Measurements from ENCODE around the gene COPB1. TPM values are rescaled to one million over a fixed set of nuclear protein-coding genes. Genes with fewer than 3 reads are reported as not detected.

COPB1 gene
- total RNA-seq, 3 donors from 2014 or later, result 95.2 to 139 (median 115) TPM

DNA sequence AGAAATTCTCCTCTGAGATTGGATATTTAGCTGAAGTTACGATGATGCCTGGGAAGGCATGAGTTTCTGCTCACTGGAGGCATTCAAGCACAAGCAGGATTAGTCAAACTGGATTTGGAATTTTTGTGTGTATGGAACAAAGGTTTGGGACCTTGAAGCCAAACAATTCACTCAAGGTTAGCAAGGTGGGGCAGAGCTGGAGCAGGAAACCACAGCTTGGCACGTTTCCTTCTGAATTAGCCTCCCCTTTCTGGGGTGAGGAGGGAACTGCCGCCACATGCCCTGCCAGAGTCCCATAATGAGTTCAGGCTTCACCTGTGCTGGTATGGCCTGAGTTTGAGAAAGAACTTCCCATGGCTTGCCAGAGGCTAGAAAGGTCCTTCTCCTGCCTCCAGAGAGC lies 89.7 kb downstream of the COPB1 start:
- Histone ChIP-seq H3K4me3 (no peak overlapping the region), H3K27ac (no peak overlapping the region), H3K4me1 (no peaks in the 10 kb centered on the region), H3K9me3 (no peaks in the 10 kb centered on the region), H3K27me3 (no peaks in the 10 kb centered on the region), H3K36me3 (no peaks in the 10 kb centered on the region)
- no peak for DNase-seq (ENCODE audit: low spot score in 2 of 2)
- intact Hi-C loops (cut with DNase I; ENCODE audit: low total_unique reads), result no loop called here
- TF ChIP-seq, protein P1, sequence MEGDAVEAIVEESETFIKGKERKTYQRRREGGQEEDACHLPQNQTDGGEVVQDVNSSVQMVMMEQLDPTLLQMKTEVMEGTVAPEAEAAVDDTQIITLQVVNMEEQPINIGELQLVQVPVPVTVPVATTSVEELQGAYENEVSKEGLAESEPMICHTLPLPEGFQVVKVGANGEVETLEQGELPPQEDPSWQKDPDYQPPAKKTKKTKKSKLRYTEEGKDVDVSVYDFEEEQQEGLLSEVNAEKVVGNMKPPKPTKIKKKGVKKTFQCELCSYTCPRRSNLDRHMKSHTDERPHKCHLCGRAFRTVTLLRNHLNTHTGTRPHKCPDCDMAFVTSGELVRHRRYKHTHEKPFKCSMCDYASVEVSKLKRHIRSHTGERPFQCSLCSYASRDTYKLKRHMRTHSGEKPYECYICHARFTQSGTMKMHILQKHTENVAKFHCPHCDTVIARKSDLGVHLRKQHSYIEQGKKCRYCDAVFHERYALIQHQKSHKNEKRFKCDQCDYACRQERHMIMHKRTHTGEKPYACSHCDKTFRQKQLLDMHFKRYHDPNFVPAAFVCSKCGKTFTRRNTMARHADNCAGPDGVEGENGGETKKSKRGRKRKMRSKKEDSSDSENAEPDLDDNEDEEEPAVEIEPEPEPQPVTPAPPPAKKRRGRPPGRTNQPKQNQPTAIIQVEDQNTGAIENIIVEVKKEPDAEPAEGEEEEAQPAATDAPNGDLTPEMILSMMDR (IDR thresholded peaks at IDR 0.05), result no peak
- TF ChIP-seq POLR2AphosphoS5 (IDR thresholded peaks at IDR 0.05) (no peak), POLR2A (IDR thresholded peaks at IDR 0.05) (no peak)

DNA sequence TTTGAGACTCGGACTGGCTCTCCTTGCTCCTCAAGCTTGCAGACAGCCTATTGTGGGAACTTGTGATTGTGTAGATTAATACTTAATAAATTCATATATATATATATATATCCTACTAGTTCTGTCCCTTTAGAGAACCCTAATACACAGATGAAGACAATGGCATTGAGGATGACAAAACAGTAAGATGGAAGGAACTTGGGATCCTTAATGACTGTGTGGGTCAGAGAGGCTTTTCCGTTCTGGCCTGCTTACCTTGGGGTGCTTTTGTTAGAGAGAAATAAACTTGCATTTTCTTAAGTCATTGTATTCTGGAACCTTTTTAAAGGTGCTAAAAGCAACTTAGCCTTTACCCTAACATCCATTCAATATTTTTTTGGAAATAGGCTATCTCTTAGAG lies 91.0 kb downstream of the COPB1 start:
- DNase-seq (ENCODE audit: low spot score in 2 of 2), result no peak
- Histone ChIP-seq H3K4me3 (no peak overlapping the region), H3K4me1 (no peaks in the 10 kb centered on the region), H3K36me3 (no peaks in the 10 kb centered on the region), H3K27me3 (no peaks in the 10 kb centered on the region), H3K9me3 (no peaks in the 10 kb centered on the region), H3K27ac (no peak overlapping the region)
- intact Hi-C loops (cut with DNase I; ENCODE audit: low total_unique reads), result no loop called here
- TF ChIP-seq, protein P1 (IDR thresholded peaks at IDR 0.05), result no peak
- TF ChIP-seq POLR2AphosphoS5 (IDR thresholded peaks at IDR 0.05) (no peak), POLR2A (IDR thresholded peaks at IDR 0.05) (no peak)

Other genes with a start within 250 kb of the COPB1 start
- gene RRAS2, start 140.6 kb downstream of the COPB1 start, total RNA-seq, result 10 to 100 TPM; 37.4 to 58.1 (median 46.4) TPM
- gene PSMA1, start 20.6 kb upstream of the COPB1 start, total RNA-seq, result 100 to 1,000 TPM; 107 to 120 (median 116) TPM
- 100 to 1,000 TPM in 1 of 3 donors, 10 to 100 TPM in 2; 14.1 to 177 (median 17.3) TPM for gene PDE3B, start 144.0 kb upstream of the COPB1 start, total RNA-seq